Measurements from ENCODE around the gene PSG6. TPM values are rescaled to one million over a fixed set of nuclear protein-coding genes. Genes with fewer than 3 reads are reported as not detected.
"Not testable (repeated sequence)": the region's sequence is repeated elsewhere in the genome, so short reads cannot be mapped to it uniquely, and the experiment has no call there.

The PSG6 gene
- polyA plus RNA-seq, 3 donors, result 0.10 TPM; not detected in 2

DNA sequence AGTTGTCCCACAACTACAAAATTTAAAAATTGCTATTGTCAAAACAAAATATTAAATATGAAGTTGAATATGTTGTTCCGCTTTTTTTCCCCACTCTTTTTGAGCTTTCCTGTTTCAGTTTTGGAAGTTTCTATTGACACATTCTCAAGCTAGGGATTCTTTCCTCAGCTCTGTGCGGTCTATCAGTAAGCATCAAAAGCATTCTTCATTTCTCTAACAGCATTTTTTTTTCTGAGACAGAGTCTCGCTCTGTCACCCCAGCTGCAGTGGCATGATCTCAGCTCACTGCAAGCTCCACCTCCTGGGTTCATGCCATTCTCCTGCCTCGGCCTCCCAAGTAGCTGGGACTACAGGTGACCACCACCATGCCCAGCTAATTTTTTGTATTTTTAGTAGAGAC, 4.8 kb downstream of the PSG6 start:
- DNase-seq (ENCODE audit: low read depth in 3 of 3, low spot score in 2 of 3), result not testable (repeated sequence)

DNA sequence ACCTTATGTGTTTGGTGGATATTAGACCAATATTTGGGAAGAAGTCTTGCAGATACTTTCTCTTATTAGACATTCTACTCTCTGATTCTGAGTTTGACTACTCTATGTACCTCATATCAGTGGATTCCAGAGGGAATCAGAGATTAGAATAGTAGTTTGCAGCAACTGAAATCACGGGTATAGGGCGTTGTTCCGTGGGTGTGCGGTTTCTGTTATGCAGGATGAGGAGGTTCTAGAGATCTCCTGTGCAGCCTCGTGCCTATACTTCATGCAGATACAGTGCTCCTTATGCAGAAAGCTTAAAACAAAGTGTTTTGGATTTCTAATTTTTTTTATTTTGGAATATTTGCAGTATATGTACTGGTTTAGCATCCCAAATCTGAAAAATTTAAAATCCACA, 6.0 kb downstream of the PSG6 start:
- not testable (repeated sequence) for DNase-seq (ENCODE audit: low read depth in 3 of 3, low spot score in 2 of 3)

DNA sequence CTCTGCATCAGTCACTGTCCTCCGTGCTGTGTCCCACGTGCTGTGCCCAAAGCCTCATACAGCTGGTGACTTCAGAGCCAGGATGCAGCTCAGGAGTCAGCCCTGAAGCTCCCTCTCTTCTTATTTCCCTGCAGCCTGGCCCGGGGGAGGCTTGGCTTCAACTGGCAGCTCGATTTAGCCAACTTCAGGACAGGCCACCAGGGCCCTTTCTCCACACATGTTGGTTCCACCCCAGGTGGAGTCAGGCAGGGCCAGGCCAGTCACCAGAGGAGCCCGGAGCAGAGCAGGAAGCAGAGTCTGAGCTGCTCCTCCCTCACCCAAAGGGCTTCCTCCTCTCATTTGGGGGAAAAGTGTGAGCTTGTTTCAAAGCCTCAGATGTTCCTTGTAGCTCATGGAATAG, 11.5 kb downstream of the PSG6 start:
- not testable (repeated sequence) for DNase-seq (ENCODE audit: low read depth in 3 of 3, low spot score in 2 of 3)

DNA sequence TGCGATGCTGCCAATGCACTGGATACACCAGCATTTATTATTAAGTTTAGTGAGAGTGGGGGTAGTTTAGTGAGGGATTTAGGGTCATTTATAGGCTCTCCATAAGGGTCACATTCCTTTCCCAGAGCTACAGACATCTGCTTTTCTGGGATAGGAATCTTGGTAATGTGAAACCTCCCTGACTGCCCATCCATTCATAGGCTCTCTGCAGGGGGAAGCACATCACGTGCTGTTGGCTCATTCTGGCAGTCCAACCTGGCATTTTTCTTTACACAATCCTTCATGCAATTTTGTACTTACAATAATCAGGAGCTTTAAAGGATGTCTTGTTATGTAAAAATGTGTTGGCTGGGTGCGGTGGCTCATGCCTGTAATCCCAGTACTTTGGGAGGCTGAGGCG, 17.1 kb downstream of the PSG6 start:
- not testable (repeated sequence) for DNase-seq (ENCODE audit: low read depth in 3 of 3, low spot score in 2 of 3)

DNA sequence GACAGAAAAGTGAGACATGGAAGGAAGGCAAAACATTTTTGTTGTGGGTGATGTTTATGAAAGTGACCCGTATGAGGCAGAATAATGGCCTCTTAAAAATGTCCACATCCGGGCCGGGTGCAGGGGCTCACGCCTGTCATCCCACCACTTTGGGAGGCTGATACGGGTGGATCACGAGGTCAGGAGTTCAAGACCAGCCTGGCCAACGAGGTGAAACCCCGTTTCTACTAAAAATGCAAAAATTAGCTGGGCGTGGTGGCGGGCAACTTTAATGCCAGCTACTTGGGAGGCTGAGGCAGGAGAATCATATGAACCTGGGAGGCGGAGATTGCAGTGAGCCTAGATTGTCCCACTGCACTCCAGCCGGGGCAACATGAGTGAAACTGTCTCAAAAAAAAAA, 18.0 kb downstream of the PSG6 start:
- DNase-seq (ENCODE audit: low read depth in 3 of 3, low spot score in 2 of 3), result not testable (repeated sequence)

DNA sequence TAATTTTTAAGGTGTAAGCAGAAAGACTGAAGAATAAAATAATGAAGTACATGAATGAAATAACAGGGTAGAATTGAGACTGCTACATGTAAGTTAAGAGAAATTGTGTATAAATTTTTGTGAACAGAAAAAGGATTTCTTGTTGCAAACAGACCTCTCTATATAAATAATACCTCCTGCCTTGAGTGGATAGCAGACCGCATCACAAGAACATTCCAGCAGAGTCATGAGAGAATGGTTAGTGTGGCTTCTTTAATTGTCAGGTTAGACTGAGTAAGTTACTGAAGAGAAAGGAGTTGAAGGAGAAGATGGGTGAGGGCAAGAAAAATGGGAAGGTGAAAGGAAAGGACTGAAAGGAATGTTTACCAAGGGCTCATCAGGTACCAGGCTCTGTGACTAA, 18.6 kb downstream of the PSG6 start:
- not testable (repeated sequence) for DNase-seq (ENCODE audit: low read depth in 3 of 3, low spot score in 2 of 3)

DNA sequence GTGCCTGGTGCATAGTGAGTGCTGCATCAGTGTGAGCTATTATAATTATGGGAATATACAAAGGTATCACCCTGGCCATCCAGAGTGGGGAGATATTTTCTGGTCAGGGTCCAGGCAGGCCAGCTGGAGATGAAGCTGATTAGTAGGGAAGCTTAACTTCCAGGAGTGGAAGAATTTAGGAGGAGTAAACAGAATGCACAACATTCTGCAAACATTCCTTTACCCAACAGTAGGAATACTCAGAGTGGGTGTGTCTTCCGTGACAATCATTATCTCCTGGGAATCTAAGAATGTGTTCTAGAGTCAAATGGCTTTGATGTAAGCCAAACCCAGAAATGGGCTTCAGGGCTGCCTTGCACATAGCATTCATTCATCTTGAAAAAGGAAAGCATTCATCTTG, 19.0 kb downstream of the PSG6 start:
- not testable (repeated sequence) for DNase-seq (ENCODE audit: low read depth in 3 of 3, low spot score in 2 of 3)

DNA sequence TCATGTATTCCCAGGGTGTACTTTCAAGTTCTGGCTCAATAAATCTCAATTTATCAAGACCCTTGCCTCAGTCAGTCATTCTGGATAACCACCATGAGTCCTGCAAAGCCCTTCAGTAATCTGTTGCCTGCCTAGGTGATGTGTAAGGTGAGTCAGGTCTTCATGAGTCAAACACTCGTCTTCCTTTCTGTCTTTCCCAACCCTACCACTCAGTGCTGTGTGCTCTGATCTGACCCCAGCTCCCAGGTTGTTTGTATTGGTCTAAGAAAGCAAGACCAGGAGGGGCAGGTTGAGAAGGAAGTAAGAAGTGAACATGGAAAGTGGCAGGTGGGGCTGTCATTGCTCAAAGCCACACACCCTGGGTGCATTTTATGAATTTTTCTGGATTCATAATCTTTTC, 20.0 kb downstream of the PSG6 start:
- not testable (repeated sequence) for DNase-seq (ENCODE audit: low read depth in 3 of 3, low spot score in 2 of 3)

DNA sequence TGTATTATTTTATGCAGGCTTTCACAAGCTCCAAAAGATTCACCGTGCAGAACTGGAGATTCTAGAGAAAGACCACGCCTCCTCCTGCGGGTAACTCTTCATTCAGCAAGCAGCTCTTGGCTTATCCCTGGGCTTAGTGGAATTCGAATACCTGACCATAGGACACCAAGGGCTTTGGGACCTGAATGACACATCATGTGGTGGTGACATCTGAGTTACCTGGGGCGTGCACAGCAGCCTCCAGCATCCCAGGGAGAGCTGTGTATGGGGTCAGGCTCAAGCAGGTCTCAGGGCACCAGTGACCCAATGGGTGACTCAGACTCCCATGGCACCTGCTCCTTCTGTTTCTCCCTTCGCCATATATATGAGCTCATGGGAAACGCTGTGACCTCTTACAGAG, 27.2 kb downstream of the PSG6 start:
- not testable (repeated sequence) for DNase-seq (ENCODE audit: low read depth in 3 of 3, low spot score in 2 of 3)

DNA sequence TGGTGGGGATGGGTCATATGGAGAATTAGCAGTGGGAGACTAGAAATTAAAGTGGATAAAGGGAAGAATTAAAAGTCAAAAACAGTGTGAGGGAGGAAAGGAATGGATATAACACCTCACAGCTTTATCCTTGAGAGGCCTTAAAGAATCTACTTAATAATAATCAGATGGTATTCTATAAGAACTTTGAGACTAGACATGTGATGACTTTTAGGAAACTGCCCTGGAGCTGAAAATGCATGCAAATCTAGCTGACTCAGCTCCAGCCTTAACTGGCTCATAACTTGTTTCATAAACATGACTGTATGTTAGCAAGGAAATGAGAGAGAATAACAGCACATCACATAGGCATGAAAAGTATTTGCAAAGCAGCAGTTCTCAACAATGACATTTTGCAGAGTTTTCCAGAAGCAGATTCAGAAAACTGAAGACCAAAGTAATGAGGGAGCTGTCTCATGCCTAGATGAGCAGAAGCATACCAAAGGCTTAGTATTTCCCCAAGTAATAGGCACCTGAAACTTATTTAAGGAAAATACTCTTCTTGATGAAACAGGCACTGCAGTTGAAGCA, 29.7 kb downstream of the PSG6 start:
- not testable (repeated sequence) for DNase-seq (ENCODE audit: low read depth in 3 of 3, low spot score in 2 of 3)

DNA sequence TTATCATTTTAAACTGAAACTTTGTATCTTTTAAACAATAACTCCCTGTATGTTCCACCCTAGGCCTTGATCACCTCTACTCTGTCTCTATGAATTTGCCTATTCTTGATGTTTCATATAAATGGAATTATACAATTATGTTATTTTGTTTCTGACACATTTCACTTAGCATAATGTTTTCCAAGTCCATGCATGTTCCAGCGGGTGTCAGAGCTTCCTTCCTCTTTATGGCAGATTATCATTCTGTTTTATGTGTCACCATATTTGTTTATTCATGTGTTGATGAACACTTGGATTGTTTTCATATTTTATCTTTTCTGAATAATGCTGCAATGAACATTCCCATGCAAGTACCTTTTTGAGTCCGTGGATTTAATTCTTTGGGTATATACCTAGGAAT, 35.0 kb downstream of the PSG6 start:
- DNase-seq (ENCODE audit: low read depth in 3 of 3, low spot score in 2 of 3), result not testable (repeated sequence)

DNA sequence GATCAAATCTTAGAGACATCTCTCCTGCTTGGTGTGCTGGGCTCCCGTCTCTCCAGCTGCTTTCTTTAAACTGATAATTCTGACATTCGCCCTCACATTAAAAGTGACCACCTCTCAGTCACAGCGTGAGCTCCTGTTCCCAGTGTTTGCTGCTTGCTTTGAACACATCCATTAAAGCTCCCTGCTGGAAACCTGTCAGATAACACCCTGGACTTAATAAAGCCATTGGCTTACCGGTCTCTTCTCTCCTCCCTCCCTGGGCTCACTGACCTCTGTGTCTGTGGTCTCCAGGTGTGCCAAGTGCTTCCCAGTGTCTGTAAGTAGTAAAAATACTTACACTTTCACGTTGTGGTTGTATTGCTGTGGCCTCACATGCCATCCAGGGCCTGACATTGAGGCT, 35.7 kb downstream of the PSG6 start:
- not testable (repeated sequence) for DNase-seq (ENCODE audit: low read depth in 3 of 3, low spot score in 2 of 3)

DNA sequence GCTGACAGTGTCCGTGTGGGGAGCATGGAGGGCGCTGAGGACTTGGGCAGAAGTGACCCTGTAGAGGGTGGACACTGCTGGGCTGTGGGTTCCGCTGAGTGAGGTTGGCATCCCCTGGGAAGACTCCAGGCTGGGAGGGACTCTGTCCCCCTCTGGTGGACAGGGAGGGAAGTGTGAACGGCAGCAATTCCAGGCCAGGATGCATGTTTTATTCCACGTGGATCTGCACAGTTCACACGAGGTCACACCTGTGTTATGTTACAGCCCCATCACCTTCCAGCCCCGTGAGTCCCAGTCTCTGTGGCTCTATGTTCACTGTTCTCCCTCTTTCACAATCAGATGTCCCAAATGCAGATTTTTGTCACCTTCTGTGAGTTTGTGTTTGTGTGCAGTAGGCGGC, 36.4 kb downstream of the PSG6 start:
- DNase-seq (ENCODE audit: low read depth in 3 of 3, low spot score in 2 of 3), result not testable (repeated sequence)

DNA sequence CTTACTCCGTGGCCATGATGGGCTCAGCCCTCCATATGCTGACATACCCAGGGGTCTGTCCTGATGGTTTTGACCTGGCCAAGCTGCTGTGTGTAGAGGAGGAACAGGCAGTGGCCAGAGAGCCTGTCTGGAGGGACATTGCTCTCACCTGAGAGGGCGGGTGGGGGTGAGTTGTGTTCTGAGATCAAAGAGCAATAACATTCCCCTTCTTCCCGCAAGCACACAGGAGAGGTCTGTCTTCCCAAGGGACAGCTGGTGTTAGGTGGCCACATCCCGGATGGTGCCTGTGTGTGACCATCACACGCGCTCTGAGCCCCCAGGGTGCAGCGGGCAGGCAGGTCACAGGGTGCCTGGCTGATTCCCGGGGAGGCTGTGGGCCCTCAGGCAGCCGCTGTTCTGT, 37.1 kb downstream of the PSG6 start:
- not testable (repeated sequence) for DNase-seq (ENCODE audit: low read depth in 3 of 3, low spot score in 2 of 3)

DNA sequence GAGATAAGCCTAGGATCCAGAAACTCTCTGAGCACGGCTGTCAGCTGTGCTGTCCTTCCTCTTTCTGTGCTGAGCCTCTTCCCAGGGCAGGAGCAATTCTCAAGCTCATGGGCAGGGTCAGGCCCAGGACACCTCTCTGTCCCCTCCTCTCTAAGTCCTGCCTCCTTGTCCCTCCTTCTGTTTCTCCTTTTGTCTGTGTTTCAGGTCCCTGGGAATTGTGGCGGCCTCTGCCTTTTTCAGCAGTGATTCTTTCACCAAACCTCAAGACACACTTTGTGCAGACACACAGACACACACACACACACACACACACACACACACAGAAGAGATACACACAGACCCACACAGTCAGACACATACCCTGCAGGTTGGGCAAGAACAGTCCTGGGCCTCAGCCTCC, 38.1 kb downstream of the PSG6 start, which contains the start of gene PSG1:
Gene PSG1, minus strand, starts transcription at position 101 of the 400 bp plus-strand sequence. CDS start 132 bp downstream, outside the sequence.
- no peak for DNase-seq (ENCODE audit: low read depth in 3 of 3, low spot score in 2 of 3)

DNA sequence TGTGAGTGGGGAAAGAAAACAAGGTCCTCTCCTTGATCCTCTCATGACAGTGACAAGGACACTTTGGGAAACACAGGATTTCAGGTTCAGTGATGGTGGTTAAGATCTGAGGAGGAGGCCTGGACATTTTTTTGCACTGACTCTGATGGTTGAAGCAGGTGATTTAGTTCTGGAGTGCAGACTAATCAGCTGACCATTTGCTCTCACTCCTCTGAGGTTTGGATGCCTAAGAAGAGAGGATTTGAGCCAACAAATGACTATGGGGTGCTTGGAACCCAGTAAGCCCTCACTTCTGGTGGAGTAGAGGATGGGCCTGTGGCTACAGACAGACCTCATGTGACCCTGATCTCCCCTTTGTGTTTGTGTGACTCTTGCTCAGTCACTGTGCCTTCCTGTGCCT, 41.1 kb downstream of the PSG6 start:
- DNase-seq (ENCODE audit: low read depth in 3 of 3, low spot score in 2 of 3), result not testable (repeated sequence)

DNA sequence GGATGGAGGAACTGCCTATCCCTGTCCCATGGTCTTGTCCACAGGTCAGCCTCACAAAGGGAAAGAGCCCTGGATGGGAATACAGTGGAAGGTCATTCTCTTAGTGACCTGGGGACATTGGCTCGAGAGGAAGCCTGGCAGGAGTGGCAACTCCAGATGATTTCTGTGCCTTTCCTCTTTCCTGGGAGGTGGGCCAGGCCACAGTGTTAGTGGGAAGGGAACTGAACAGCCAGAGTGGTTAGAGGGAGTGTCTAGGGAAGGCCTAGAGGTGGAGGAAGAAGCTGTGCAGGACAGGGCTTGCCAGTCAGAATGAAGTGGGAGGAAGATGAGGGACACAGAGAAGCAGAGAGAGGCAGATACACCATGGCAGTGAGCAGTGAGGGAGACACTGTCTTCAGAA, 41.8 kb downstream of the PSG6 start:
- not testable (repeated sequence) for DNase-seq (ENCODE audit: low read depth in 3 of 3, low spot score in 2 of 3)

DNA sequence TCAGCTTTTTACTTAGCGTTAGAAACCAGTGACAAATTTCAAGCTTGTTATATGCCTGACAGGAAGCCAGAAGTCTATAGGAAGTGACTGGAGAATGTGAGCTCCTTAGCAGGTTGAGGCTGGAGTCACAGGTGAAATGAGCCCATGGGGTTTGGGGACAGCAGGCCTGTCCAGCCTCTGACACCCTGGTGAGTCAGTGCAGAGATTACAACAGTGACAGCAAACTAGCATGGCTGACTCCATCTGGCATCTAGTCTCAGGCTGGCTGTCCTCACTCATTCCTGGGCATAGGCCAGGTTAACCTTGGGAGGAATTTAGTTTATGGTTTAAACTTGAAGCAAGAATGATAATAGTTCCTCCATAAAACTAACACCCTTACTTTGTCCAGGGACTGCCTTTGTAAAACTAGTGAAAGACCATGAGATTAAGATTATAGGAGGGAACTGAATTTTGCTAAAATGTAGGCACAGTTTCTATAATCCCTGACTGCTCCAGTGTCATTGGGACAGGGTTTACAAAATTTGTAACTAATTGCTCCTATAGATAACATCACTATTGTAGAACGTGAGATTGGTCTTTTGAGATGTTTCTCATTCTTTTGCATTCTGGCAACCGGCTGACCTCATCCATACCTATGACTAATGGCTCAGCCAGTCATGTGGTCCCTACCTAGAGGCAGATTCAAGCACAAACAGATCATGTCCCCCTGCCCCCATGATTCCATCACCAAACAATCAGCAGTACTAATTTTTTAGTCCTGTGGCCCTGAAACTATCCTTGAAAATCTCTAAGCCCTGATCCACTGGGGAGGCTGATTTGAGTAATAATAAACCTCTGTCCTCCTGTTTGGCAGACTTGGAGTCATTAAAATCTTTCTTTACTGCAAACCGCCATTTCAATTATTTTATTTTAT, 42.5 kb downstream of the PSG6 start:
- not testable (repeated sequence) for DNase-seq (ENCODE audit: low read depth in 3 of 3, low spot score in 2 of 3)

DNA sequence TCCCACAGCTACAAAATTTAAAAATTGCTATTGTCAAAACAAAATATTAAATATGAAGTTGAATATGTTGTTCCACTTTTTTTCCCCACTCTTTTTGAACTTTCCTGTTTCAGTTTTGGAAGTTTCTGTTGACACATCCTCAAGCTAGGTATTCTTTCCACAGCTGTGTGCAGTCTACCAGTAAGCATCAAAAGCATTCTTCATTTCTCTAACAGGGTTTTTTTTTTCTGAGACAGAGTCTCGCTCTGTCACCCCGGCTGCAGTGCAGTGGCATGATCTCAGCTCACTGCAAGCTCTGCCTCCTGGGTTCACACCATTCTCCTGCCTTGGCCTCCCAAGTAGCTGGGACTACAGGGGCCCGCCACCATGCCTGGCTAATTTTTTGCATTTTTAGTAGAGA, 43.6 kb downstream of the PSG6 start:
- DNase-seq (ENCODE audit: low read depth in 3 of 3, low spot score in 2 of 3), result not testable (repeated sequence)

DNA sequence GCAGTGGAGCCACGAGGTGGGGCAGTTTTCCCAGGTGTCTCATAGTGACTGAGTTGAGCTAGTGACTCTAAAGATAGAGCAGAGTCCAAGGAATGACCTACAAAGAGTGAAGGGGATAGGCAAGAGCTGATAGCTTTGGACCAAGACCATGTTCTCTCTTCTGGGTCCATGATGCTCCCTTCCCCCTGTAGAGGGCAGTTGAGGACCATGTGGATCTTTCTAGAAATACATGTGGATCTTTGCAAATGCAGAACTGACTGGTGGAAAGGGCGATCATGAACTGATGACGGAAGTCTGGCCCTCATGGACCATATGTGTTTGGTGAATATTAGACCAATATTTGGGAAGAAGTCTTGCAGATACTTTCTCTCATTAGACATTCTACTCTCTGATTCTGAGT, 45.1 kb downstream of the PSG6 start:
- DNase-seq (ENCODE audit: low read depth in 3 of 3, low spot score in 2 of 3), result no peak

DNA sequence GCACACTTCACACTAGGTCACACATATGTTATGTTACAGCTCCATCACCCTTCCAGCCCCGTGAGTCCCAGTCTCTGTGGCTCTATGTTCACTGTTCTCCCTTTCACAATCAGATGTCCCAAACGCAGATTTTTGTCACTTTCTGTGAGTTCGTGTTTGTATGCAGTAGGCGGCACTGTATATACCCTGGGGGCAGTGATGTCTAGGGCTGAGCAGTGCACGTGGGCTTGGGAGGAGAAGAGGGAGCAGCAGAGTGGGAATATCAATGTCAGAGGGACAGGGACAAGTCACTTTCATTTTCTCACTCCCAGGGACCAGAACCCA, 60.2 kb downstream of the PSG6 start:
- no peak for DNase-seq (ENCODE audit: low read depth in 3 of 3, low spot score in 2 of 3)
